NCI-H774 (cell line): Measurements from ENCODE around the gene KCNE1.

Experiments
- DNase-seq: peaks from one replicate; lab custom pipeline; 2025; lab: John Stamatoyannopoulos, UW

Gene KCNE1

GRCh38 chr21:34535886-34536285 lies 23.9 kb upstream of the KCNE1 start:
- no peak for DNase-seq

DNA sequence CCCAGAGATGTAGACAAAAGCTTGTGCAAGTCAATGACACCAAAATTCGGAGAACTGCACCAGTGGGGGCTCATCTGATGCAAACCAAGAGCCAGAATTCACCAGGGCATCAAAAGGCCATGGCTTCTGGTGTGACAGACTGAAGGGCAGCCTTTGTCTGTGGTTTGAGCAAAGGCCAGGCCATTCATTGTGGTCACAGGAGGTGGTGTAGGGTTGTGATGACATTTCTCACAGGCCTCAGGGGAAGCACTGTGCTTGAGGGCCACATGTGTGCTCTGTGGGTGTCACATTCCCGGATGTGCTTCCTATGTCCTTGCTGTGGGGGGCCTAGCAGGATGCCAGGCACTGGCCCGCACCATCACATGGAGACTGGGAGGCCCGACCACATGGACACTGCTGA lies 22.5 kb upstream of the KCNE1 start:
- no peak for DNase-seq

DNA sequence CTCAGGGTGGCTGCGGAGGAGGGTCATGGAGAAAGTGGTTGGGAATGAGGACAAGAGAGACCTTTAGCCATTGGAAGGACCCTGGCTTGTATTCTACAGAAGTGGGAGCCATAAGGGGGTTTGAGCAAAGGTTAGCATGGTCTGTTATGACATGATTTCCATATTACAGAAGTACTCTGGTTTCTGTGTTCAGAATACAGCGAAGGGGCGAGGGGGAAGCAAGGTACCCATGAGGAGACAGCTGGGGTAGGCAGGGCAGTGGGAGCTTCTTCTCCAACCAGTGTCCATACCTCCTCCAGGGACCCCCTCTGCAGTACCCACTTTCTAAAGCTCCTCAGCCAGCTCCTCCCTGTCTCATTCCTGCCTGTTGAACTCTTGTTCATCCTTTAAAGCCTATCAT lies 21.9 kb upstream of the KCNE1 start:
- no peak for DNase-seq

DNA sequence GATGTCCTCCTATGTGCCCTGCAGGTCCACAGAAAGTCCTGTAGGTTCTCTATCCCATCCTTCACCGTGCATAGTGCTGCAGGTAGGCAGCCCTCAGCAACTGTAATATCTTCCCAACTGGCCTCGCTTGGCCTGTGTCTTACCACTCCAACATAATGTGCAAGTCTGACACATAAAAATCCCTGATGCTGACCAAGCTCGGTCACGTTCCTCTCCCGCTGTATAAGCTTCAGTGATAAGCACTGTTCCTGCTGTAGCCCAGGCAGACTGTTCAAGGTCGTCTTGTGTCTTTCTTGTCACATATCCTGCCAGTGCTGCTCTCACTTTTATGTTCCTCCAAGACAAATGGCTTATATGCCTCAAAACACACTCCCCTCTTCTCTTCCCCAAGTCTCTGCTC lies 19.4 kb upstream of the KCNE1 start:
- DNase-seq: no peak

GRCh38 chr21:34530261-34530660 lies 18.3 kb upstream of the KCNE1 start:
- no peak for DNase-seq

GRCh38 chr21:34528131-34528561 lies 16.1 kb upstream of the KCNE1 start:
- no peak for DNase-seq

DNA sequence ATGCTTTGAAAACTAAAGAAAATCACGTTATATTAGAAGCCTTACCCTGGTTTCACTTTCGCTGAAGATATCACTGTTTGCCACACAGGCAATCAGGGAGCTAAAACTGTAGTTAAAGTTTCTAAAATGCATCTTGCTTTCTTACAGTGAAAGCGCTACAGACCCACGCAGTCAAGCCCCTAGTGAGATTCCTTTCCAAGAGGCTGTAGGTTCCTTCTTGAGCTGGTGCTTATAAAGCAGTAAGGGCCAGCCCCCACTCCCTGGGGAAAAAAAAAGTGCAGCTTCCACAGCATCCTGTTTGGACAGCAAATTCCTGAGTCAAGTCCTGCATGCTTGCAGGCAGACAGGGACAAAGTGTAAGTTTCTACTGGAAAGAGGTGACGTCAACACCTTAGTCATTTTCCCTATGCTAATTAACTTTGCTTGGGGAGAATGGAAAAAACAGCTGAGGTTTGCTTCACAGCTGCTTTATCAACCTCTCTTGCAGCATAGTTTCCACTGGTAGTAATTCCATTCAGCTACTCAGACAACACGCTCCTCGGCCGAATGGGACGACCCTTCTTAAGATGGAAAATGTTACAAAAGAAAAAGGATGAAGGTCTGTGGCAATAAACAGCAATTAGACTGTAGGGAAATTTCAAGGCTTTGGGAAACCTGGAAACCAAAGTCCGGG lies 14.7 kb upstream of the KCNE1 start:
- DNase-seq: peak; percentile 13

DNA sequence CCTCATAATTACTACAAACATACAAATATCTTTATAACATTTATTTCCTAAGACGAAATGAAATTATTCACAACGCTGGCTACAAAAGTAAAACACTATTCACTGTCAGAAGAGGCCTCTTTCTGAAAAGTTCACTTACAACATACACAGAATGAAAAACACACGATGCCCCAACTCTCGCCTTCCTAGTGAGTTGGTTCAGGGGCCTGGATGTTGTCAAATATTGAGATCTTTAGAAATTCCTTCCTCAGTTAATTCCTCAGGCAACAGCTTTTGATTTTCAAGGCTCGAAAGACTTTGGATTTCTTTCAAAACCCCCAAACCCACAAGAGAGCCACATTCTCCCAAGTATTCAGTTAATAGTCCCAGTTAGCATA lies 14.2 kb upstream of the KCNE1 start:
- no peak for DNase-seq

GRCh38 chr21:34524646-34525601 lies 12.9 kb upstream of the KCNE1 start:
- DNase-seq: no peak

DNA sequence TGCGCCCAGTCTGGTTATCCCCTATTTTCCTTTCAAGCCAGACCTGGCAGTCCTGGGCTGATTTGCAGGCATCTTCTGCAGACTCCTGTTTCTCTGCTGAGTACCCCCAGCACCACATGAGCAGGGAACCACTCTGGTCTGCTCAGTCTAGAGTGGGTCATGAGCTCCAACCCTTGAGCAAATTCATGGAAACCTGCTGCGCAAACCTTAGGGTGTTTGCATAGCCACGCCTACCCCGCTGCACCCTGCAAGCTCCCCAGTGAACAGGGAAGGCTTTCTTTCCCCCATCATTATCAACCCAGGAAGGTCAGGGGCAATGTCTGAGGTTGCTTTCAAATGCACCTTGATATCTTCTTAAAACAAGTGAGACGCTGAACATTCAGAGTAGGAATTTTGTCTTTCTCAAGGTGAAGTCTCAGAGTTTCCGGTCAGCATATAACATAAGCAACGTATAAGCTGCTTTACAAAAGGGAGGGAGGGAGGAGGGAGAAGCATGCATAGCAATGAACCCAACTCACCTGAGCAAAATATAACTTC lies 11.1 kb upstream of the KCNE1 start:
- no peak for DNase-seq

DNA sequence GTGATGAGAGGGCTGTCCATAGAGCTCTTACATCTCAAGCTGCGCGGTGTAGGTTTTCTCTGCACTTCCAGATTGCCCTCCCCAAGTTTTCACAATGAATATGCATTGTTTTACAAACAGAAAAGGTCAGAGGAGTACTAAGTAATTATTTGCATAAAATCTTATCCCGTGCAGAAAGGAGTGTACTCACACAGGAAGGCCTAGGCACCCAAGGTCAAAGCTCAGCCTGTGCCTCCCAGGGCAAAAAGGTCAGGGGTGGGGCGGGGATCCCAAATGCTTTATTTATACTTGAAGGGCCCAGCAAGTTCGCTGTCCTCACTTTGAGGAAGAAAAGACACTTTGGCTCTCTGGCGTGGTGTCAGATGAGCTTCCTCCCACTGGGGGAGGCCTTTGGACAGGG lies 10.3 kb upstream of the KCNE1 start:
- DNase-seq: no peak

GRCh38 chr21:34521561-34521960 lies 9.6 kb upstream of the KCNE1 start:
- no peak for DNase-seq

GRCh38 chr21:34520764-34521508 lies 8.9 kb upstream of the KCNE1 start:
- no peak for DNase-seq

GRCh38 chr21:34520281-34520680 lies 8.3 kb upstream of the KCNE1 start:
- no peak for DNase-seq

GRCh38 chr21:34519694-34520093 lies 7.7 kb upstream of the KCNE1 start:
- DNase-seq: no peak

DNA sequence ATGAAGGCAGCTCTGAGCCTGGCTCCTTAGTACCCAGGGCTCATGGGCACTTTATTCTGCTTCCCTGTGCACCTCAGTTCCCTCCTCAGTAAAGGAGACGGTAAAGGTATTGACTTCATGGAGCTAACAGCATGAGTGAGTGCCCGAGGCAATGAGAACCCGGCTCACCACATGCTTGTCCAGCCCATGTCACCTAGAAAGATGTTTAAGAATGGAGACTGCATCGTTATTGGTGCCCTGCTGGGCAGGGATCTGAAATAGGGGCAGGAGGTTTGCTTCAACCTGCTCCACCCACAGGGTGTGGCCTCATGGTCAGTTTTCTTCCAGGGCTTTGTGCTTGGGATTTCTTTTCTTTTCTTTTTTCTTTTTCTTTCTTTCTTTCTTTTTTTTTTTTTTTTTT lies 7.0 kb upstream of the KCNE1 start:
- DNase-seq: no peak

GRCh38 chr21:34518301-34518700 lies 6.3 kb upstream of the KCNE1 start:
- DNase-seq: no peak

DNA sequence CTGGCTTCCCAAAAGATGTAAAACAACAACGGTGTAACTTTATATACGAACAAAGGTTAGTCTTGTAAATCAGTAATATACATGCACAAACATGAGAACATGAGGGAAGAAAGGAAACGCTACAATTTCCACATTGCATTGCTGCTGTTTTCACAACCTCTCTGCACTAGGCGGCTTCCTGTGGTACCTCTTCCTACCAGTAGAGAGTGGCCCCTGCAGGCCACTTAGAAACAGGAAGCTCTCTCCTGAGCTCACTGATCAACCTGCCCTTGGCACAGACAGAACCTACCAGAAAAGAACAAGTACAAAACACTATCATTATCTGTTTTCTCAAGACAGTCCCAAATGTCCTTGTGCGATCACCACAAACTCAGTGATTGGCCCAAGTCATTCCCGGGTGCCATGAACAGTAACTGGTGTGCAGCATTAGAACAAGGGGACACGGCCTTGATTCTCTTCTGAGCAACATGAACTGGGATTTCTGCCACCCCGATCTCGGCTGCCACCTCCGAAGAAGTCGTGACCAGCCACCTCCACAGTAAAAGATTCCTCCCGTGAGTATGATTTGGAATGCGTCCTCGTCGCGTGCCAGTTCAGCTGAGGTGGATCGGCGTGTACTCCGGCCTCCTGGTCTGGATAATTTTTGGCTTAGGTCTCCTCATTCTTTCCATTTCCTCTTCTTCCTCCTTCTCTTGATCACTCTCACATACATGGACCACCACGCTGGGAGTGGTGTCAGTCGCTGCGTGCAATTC lies 5.7 kb upstream of the KCNE1 start:
- no peak for DNase-seq

GRCh38 chr21:34517039-34517438 lies 5.0 kb upstream of the KCNE1 start:
- DNase-seq: no peak

GRCh38 chr21:34514576-34515115 lies 2.6 kb upstream of the KCNE1 start:
- DNase-seq: no peak

DNA sequence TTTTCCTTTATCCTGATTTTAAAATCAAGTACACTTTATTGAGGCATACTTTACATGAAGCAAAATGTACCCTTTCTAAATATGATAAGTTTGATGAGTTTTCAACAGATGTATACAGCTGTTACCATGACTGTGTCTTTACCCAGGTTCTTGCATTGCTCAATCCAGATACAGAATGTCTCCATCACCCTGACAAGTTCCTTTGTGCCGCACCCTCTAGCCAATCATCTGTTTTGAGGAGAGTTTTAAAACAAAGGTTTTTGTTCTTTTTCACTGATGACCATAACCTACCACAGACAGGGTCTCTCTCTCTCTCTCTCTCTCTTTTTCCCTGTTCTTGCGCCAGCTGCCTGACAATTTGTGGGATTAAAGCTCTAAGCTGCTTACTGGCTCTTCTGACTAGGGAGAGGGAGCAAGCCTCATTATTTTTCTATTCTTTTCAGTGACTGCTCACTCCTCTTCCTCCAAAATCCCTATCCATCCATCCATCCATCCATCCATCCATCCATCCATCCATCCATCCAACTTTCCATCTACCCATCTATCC lies 1.2 kb upstream of the KCNE1 start:
- no peak for DNase-seq
